Breast epithelium (tissue), 3 donors: ENCODE measurements around the gene APPL2.

ENCODE experiments used
- CTCF ChIP-seq, 3 donors: fragments of 450-650 bp; IDR thresholded peaks; one replicate each; pipeline ENCODE4 v1.5.1; 2016 to 2017; ENCODE audit warnings: antibody characterized with exemption in 3 of 3, mild to moderate bottlenecking in 3 of 3, moderate library complexity in 3 of 3
- POLR2A ChIP-seq: fragments of 450-650 bp; IDR thresholded peaks from one replicate; pipeline ENCODE4 v1.6.1; 2016; ENCODE audit warnings: antibody characterized with exemption, mild to moderate bottlenecking, moderate library complexity
- POLR2AphosphoS5 ChIP-seq, 3 donors: sonication (generic); formaldehyde crosslinking; IDR thresholded peaks; one replicate each; pipeline ENCODE4 v1.6.1; 2017; ENCODE audit warnings: antibody characterized with exemption in 3 of 3

GRCh38 chr12:105164068-105164467 is 71.9 kb downstream of the APPL2 start:
- no peak for TF ChIP-seq CTCF (IDR thresholded peaks at IDR 0.05)
- no peak for TF ChIP-seq POLR2A
- TF ChIP-seq POLR2AphosphoS5 (IDR thresholded peaks at IDR 0.05), result no peak
